Measurements from ENCODE around the gene CIRBP.

DNA sequence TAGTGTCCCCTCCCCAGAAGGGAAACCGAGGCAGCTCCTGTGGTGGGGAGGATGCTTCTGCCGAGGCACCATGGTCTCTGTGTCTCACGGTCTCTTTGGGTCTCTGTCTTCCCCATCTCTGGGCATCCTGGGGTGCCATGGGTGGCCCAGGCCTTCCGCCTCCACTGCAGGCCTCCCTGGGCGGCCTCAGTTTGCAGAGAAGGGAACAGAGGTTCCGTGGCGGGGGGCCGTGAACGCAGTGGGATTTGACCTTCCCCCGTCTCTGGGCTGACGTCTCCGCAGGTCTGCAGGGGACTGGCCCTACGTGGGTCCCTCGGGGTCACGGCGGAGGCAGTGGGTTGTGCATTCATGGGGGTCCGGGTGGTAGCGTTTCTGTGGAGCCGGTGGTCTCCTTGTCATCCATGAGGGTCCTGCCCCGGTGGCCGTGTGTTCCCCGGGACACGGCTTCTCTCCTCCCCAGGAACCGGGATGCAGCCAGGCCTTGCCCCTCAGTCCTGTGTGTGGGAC is 21.1 kb downstream of the CIRBP start:
- TF ChIP-seq, protein P1, sequence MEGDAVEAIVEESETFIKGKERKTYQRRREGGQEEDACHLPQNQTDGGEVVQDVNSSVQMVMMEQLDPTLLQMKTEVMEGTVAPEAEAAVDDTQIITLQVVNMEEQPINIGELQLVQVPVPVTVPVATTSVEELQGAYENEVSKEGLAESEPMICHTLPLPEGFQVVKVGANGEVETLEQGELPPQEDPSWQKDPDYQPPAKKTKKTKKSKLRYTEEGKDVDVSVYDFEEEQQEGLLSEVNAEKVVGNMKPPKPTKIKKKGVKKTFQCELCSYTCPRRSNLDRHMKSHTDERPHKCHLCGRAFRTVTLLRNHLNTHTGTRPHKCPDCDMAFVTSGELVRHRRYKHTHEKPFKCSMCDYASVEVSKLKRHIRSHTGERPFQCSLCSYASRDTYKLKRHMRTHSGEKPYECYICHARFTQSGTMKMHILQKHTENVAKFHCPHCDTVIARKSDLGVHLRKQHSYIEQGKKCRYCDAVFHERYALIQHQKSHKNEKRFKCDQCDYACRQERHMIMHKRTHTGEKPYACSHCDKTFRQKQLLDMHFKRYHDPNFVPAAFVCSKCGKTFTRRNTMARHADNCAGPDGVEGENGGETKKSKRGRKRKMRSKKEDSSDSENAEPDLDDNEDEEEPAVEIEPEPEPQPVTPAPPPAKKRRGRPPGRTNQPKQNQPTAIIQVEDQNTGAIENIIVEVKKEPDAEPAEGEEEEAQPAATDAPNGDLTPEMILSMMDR (conservative IDR thresholded peaks at IDR 0.05 in 1 of 2, IDR thresholded peaks at IDR 0.05 in 1 of 2; ENCODE audit: low read depth in 1 of 2, low read length in 2 of 2) = no peak
- TF ChIP-seq EZH2 (IDR thresholded peaks at IDR 0.05; ENCODE audit: low read length, missing control alignments) = no peak
